Astrocyte of the spinal cord (primary cell): ENCODE measurements around the gene ATP6AP1.

ENCODE experiments used
- DNase-seq: peaks from one replicate; pipeline ENCODE4 v3.0.0; 2011; ENCODE audit warnings: low read depth, low spot score
- H3K4me3 ChIP-seq: 2 replicates; pipeline ENCODE4 v1.5.1; 2011; ENCODE audit warnings: low read depth, mild to moderate bottlenecking, low read length, moderate library complexity
- in situ Hi-C: cut with HindIII; loops from 2 replicates; pipeline ENCODE4 v1.10.0; 2017; ENCODE audit warnings: low sequenced_read_pairs
- TF ChIP-seq, protein P1 (sequence below): IDR thresholded peaks from 2 replicates; pipeline ENCODE4 v1.5.1; 2012; ENCODE audit warnings: low read depth, mild to moderate bottlenecking, low read length, inconsistent platforms

The ATP6AP1 gene

GRCh38 chrX:154433605-154434004 is 5.1 kb downstream of the ATP6AP1 start:
- in situ Hi-C loops = no loop called here
- DNase-seq = no peak
- TF ChIP-seq, protein P1, sequence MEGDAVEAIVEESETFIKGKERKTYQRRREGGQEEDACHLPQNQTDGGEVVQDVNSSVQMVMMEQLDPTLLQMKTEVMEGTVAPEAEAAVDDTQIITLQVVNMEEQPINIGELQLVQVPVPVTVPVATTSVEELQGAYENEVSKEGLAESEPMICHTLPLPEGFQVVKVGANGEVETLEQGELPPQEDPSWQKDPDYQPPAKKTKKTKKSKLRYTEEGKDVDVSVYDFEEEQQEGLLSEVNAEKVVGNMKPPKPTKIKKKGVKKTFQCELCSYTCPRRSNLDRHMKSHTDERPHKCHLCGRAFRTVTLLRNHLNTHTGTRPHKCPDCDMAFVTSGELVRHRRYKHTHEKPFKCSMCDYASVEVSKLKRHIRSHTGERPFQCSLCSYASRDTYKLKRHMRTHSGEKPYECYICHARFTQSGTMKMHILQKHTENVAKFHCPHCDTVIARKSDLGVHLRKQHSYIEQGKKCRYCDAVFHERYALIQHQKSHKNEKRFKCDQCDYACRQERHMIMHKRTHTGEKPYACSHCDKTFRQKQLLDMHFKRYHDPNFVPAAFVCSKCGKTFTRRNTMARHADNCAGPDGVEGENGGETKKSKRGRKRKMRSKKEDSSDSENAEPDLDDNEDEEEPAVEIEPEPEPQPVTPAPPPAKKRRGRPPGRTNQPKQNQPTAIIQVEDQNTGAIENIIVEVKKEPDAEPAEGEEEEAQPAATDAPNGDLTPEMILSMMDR = no peak
- no peak overlapping the region for H3K4me3 ChIP-seq

- TF ChIP-seq, protein P1 = no peak
- no peak for DNase-seq
- in situ Hi-C loops = no loop called here
- no peak overlapping the region for H3K4me3 ChIP-seq
Observed at GRCh38 chrX:154434394-154435168, 6.1 kb downstream of the ATP6AP1 start.

DNA sequence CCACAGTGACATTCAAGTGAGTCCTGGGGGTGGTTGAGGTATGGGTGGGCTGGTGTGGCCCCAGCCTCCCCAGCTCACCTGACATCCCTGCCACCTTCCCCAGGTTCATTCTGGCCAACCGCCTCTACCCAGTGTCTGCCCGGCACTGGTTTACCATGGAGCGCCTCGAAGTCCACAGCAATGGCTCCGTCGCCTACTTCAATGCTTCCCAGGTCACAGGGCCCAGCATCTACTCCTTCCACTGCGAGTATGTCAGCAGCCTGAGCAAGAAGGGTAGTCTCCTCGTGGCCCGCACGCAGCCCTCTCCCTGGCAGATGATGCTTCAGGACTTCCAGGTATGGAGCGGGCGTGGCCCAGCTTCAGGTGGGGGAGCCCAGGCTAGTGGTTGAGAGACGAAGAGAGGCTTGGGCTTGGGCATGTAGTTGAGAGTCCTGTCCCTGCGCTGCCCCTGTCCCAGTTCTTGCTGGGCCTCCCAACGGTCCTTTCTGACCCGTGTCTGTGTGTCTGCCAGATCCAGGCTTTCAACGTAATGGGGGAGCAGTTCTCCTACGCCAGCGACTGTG is 6.8 kb downstream of the ATP6AP1 start:
- DNase-seq = no peak
- in situ Hi-C loops = no loop called here
- TF ChIP-seq, protein P1 = no peak
- no peak overlapping the region for H3K4me3 ChIP-seq

- TF ChIP-seq, protein P1 = no peak
- in situ Hi-C loops = no loop called here
Observed at GRCh38 chrX:154436374-154436982, 8.0 kb downstream of the ATP6AP1 start.

GRCh38 chrX:154436983-154437752 is 8.7 kb downstream of the ATP6AP1 start, which contains the start of gene GDI1:
GDI1 (plus strand) TSS chrX:154437154; CDS start chrX:154437255, 101 bp downstream.
- in situ Hi-C loops = no loop called here
- H3K4me3 ChIP-seq = peak within 1 kb of the TSS; percentile 71
- TF ChIP-seq, protein P1 = no peak
- peak; percentile 49 for DNase-seq

More at GRCh38 chrX:154436374-154436982, 8.0 kb downstream of the ATP6AP1 start:
- peak overlapping the region; percentile 13 for H3K4me3 ChIP-seq
- peak; percentile 13 for DNase-seq
